ENCODE measurements around the gene ANO4. TPM values are rescaled to one million over a fixed set of nuclear protein-coding genes. Genes with fewer than 3 reads are reported as not detected.

Gene ANO4
- total RNA-seq, 2 experiments from 2014 or later: not detected

- DNase-seq: no peak
- no peak for ATAC-seq
- no peak overlapping the region for H3K4me3 Mint-ChIP-seq
- POLR2A ChIA-PET: no interaction called here
- CTCF ChIA-PET: interaction anchor here (0.6 kb wide), 1 partner anchor 11 kb away, joined by 3 read pairs; no protein-coding TSS in a partner anchor
- H3K27me3 Mint-ChIP-seq: no peaks in the 10 kb centered on the region
- intact Hi-C loops (cut with DNase I, micrococcal nuclease): no loop called here
- H3K4me1 Mint-ChIP-seq: no peaks in the 10 kb centered on the region
- H3K9me3 Mint-ChIP-seq (ENCODE audit: low read depth): no peaks in the 10 kb centered on the region
- H3K36me3 Mint-ChIP-seq (ENCODE audit: low read depth): no peaks in the 10 kb centered on the region
- no peak overlapping the region for H3K27ac Mint-ChIP-seq
Observed at GRCh38 chr12:101002696-101003419, 208.3 kb downstream of the ANO4 start.

- CTCF ChIA-PET: no interaction called here
- Mint-ChIP-seq H3K27me3 (no peaks in the 10 kb centered on the region), H3K4me1 (no peaks in the 10 kb centered on the region), H3K27ac (no peak overlapping the region), H3K4me3 (no peak overlapping the region), H3K9me3 (ENCODE audit: low read depth) (peaks cover 13% of the 10 kb centered on the region), H3K36me3 (ENCODE audit: low read depth) (no peaks in the 10 kb centered on the region)
- ATAC-seq (no peak), DNase-seq (no peak)
- POLR2A ChIA-PET: no interaction called here
- intact Hi-C loops (cut with DNase I, micrococcal nuclease): no loop called here
Observed at GRCh38 chr12:101004898-101005297, 210.3 kb downstream of the ANO4 start.

GRCh38 chr12:101009274-101009673, 214.7 kb downstream of the ANO4 start:
- CTCF ChIA-PET: no interaction called here
- no peak overlapping the region for H3K4me3 Mint-ChIP-seq
- H3K27ac Mint-ChIP-seq: no peak overlapping the region
- intact Hi-C loops (cut with DNase I, micrococcal nuclease): no loop called here
- H3K27me3 Mint-ChIP-seq: no peaks in the 10 kb centered on the region
- POLR2A ChIA-PET: no interaction called here
- H3K9me3 Mint-ChIP-seq (ENCODE audit: low read depth): peaks cover 15% of the 10 kb centered on the region
- DNase-seq: no peak
- no peaks in the 10 kb centered on the region for H3K4me1 Mint-ChIP-seq
- H3K36me3 Mint-ChIP-seq (ENCODE audit: low read depth): no peaks in the 10 kb centered on the region
- ATAC-seq: no peak

GRCh38 chr12:101010896-101011295, 216.3 kb downstream of the ANO4 start:
- DNase-seq (no peak), ATAC-seq (no peak)
- Mint-ChIP-seq H3K4me3 (no peak overlapping the region), H3K27ac (no peak overlapping the region), H3K9me3 (ENCODE audit: low read depth) (peaks cover 15% of the 10 kb centered on the region), H3K4me1 (no peaks in the 10 kb centered on the region), H3K27me3 (no peaks in the 10 kb centered on the region), H3K36me3 (ENCODE audit: low read depth) (no peaks in the 10 kb centered on the region)
- POLR2A ChIA-PET: no interaction called here
- intact Hi-C loops (cut with DNase I, micrococcal nuclease): no loop called here
- CTCF ChIA-PET: no interaction called here

- Mint-ChIP-seq H3K36me3 (ENCODE audit: low read depth) (no peaks in the 10 kb centered on the region), H3K27ac (no peak overlapping the region), H3K4me1 (no peaks in the 10 kb centered on the region), H3K9me3 (ENCODE audit: low read depth) (peaks cover 11% of the 10 kb centered on the region), H3K27me3 (no peaks in the 10 kb centered on the region), H3K4me3 (no peak overlapping the region)
- ChIA-PET CTCF (no interaction called here), POLR2A (no interaction called here)
- ATAC-seq (no peak), DNase-seq (no peak)
- intact Hi-C loops (cut with DNase I, micrococcal nuclease): no loop called here
Observed at GRCh38 chr12:101013993-101014392, 219.4 kb downstream of the ANO4 start.

GRCh38 chr12:101015044-101015443, 220.5 kb downstream of the ANO4 start:
- H3K27ac Mint-ChIP-seq: no peak overlapping the region
- ATAC-seq (no peak), DNase-seq (no peak)
- intact Hi-C loops (cut with DNase I, micrococcal nuclease): no loop called here
- CTCF ChIA-PET: no interaction called here
- no peak overlapping the region for H3K4me3 Mint-ChIP-seq
- POLR2A ChIA-PET: no interaction called here
- no peaks in the 10 kb centered on the region for H3K4me1 Mint-ChIP-seq
- H3K36me3 Mint-ChIP-seq (ENCODE audit: low read depth): no peaks in the 10 kb centered on the region
- H3K27me3 Mint-ChIP-seq: no peaks in the 10 kb centered on the region
- H3K9me3 Mint-ChIP-seq (ENCODE audit: low read depth): peaks cover under 1% of the 10 kb centered on the region

- Mint-ChIP-seq H3K36me3 (ENCODE audit: low read depth) (no peaks in the 10 kb centered on the region), H3K27me3 (no peaks in the 10 kb centered on the region), H3K27ac (no peak overlapping the region), H3K4me1 (no peaks in the 10 kb centered on the region), H3K4me3 (no peak overlapping the region), H3K9me3 (ENCODE audit: low read depth) (no peaks in the 10 kb centered on the region)
- DNase-seq: no peak
- ChIA-PET CTCF (no interaction called here), POLR2A (no interaction called here)
- ATAC-seq: no peak
- intact Hi-C loops (cut with DNase I, micrococcal nuclease): no loop called here
Observed at GRCh38 chr12:101018540-101018939, 224.0 kb downstream of the ANO4 start.

GRCh38 chr12:101019201-101019600, 224.6 kb downstream of the ANO4 start:
- no peaks in the 10 kb centered on the region for H3K27me3 Mint-ChIP-seq
- H3K4me3 Mint-ChIP-seq: no peak overlapping the region
- DNase-seq: no peak
- no peaks in the 10 kb centered on the region for H3K4me1 Mint-ChIP-seq
- H3K9me3 Mint-ChIP-seq (ENCODE audit: low read depth): no peaks in the 10 kb centered on the region
- ATAC-seq: no peak
- no peak overlapping the region for H3K27ac Mint-ChIP-seq
- no peaks in the 10 kb centered on the region for H3K36me3 Mint-ChIP-seq (ENCODE audit: low read depth)
- ChIA-PET CTCF (no interaction called here), POLR2A (no interaction called here)
- intact Hi-C loops (cut with DNase I, micrococcal nuclease): no loop called here

- no peaks in the 10 kb centered on the region for H3K4me1 Mint-ChIP-seq
- no peaks in the 10 kb centered on the region for H3K36me3 Mint-ChIP-seq (ENCODE audit: low read depth)
- ChIA-PET CTCF (no interaction called here), POLR2A (no interaction called here)
- intact Hi-C loops (cut with DNase I, micrococcal nuclease): no loop called here
- no peak overlapping the region for H3K4me3 Mint-ChIP-seq
- H3K9me3 Mint-ChIP-seq (ENCODE audit: low read depth): no peaks in the 10 kb centered on the region
- H3K27me3 Mint-ChIP-seq: no peaks in the 10 kb centered on the region
- DNase-seq: no peak
- H3K27ac Mint-ChIP-seq: no peak overlapping the region
- no peak for ATAC-seq
Observed at GRCh38 chr12:101019667-101020066, 225.1 kb downstream of the ANO4 start.

GRCh38 chr12:101021442-101021841, 226.9 kb downstream of the ANO4 start:
- H3K36me3 Mint-ChIP-seq (ENCODE audit: low read depth): no peaks in the 10 kb centered on the region
- no peak overlapping the region for H3K27ac Mint-ChIP-seq
- ChIA-PET CTCF (no interaction called here), POLR2A (no interaction called here)
- intact Hi-C loops (cut with DNase I, micrococcal nuclease): no loop called here
- H3K27me3 Mint-ChIP-seq: no peaks in the 10 kb centered on the region
- DNase-seq (no peak), ATAC-seq (no peak)
- H3K4me3 Mint-ChIP-seq: no peak overlapping the region
- H3K9me3 Mint-ChIP-seq (ENCODE audit: low read depth): no peaks in the 10 kb centered on the region
- H3K4me1 Mint-ChIP-seq: no peaks in the 10 kb centered on the region

- Mint-ChIP-seq H3K27ac (no peak overlapping the region), H3K4me3 (no peak overlapping the region), H3K36me3 (ENCODE audit: low read depth) (no peaks in the 10 kb centered on the region), H3K9me3 (ENCODE audit: low read depth) (no peaks in the 10 kb centered on the region), H3K4me1 (no peaks in the 10 kb centered on the region), H3K27me3 (no peaks in the 10 kb centered on the region)
- ATAC-seq (no peak), DNase-seq (no peak)
- intact Hi-C loops (cut with DNase I, micrococcal nuclease): no loop called here
- ChIA-PET POLR2A (no interaction called here), CTCF (interaction anchor here (0.7 kb wide), 1 partner anchor 346 kb away, joined by 3 read pairs; no protein-coding TSS in a partner anchor)
Observed at GRCh38 chr12:101021911-101022388, 227.4 kb downstream of the ANO4 start.

GRCh38 chr12:101027200-101027599, 232.6 kb downstream of the ANO4 start:
- DNase-seq (no peak), ATAC-seq (no peak)
- Mint-ChIP-seq H3K4me1 (no peaks in the 10 kb centered on the region), H3K4me3 (no peak overlapping the region), H3K27ac (no peak overlapping the region), H3K9me3 (ENCODE audit: low read depth) (peaks cover 25% of the 10 kb centered on the region), H3K27me3 (no peaks in the 10 kb centered on the region), H3K36me3 (ENCODE audit: low read depth) (peaks cover 4% of the 10 kb centered on the region)
- ChIA-PET POLR2A (no interaction called here), CTCF (no interaction called here)
- intact Hi-C loops (cut with DNase I, micrococcal nuclease): no loop called here

- Mint-ChIP-seq H3K4me3 (no peak overlapping the region), H3K4me1 (no peaks in the 10 kb centered on the region), H3K27ac (no peak overlapping the region), H3K9me3 (ENCODE audit: low read depth) (peaks cover 25% of the 10 kb centered on the region), H3K36me3 (ENCODE audit: low read depth) (peaks cover 4% of the 10 kb centered on the region), H3K27me3 (no peaks in the 10 kb centered on the region)
- intact Hi-C loops (cut with DNase I, micrococcal nuclease): no loop called here
- POLR2A ChIA-PET: no interaction called here
- CTCF ChIA-PET: no interaction called here
- no peak for ATAC-seq
- no peak for DNase-seq
Observed at GRCh38 chr12:101027816-101028215, 233.2 kb downstream of the ANO4 start.

All from activated CD4-positive, alpha-beta T cell treated with anti-CD3 and anti-CD28 coated beads for 36 hours (primary cell).